GM18505 (cell line): ENCODE data around the gene SLC13A4.
"Not testable (repeated sequence)": the region's sequence is repeated elsewhere in the genome, so short reads cannot be mapped to it uniquely, and the experiment has no call there.

Experiments
- ATAC-seq: cut with Tn5 transposase; IDR thresholded peaks from one replicate; pipeline ENCODE4 v1.9.1; 2021; ENCODE audit not compliant: unreplicated experiment
- POLR2A ChIP-seq: IDR thresholded peaks from 4 replicates; pipeline ENCODE4 v1.6.1; 2011; ENCODE audit warnings: borderline replicate concordance; ENCODE audit not compliant: insufficient read depth, insufficient read length; ENCODE audit errors: extremely low read depth

The SLC13A4 gene

GRCh38 chr7:135740889-135741288, 12.9 kb upstream of the SLC13A4 start:
- no peak for TF ChIP-seq POLR2A
- ATAC-seq, result no peak

DNA sequence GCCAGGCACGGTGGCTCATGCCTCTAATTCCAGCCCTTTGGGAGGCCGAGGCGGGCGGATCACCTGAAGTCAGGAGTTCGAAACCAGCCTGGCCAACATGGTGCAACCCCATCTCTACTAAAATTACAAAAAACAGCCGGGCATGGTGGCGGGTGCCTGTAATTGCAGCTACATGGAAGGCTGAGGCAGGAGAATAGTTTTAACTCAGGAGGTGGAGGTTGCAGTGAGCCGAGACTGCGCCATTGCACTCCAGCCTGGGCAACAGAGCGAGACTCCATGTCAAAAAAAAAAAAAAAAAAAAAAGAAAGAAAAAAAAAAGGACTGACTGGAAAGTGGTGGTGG, 9.3 kb upstream of the SLC13A4 start:
- ATAC-seq, result not testable (repeated sequence)

- no peak for ATAC-seq
- TF ChIP-seq POLR2A, result no peak
These were observed 8.8 kb upstream of the SLC13A4 start for GRCh38 chr7:135736586-135737305.

DNA sequence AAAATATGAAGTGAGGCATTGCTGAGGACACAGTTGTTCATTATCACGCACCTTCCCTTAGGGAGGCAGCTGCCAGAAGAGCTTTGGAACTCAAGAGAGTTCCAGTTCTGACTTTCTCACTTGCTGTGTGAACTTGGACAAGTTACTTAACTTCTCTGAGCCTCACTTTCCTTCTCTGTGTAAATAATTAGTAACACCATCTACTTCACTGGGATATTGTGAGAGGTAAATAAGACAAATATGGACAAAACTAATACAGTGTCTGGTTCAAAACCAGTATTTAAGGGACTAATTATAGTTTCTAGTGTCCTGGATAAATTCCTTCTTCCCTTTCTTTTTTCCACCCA, 6.3 kb upstream of the SLC13A4 start:
- TF ChIP-seq POLR2A, result no peak
- no peak for ATAC-seq

DNA sequence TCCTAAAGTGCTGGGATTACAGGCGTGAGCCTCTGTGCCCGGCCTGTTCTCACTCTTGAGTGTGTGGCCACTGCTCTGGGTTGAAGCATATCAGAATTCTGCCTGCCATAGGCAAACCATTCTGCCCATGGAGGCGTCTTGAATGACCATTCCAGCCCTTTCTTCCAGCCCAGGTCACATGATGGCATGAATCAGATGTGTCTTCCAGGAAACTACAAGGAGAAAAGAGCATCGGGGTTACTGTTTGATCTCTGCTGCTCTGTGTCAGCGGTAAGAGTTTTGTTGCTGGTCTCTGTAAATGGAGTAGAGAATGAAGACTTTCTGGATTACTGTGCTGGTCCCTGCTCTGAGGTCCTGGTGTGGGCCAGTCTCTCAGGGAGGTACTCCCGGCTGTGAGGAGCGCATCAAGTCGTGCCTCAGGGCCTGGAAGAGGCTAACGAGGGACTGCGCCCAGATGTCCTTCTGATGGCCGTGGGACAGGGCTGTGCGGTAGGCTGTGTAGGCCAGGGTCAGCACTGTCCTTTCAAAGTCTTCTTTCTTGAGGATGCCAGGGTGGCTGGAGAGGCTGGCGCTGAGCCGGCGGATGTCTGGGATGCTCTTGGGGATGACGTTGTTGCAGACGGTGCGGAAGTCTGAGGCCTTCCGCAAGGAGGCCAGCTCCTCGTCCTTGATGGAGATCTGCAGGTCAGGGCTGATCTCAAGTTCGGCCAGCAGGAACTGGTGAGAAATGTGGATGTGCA, 5.8 kb upstream of the SLC13A4 start:
- TF ChIP-seq POLR2A, result no peak
- no peak for ATAC-seq

DNA sequence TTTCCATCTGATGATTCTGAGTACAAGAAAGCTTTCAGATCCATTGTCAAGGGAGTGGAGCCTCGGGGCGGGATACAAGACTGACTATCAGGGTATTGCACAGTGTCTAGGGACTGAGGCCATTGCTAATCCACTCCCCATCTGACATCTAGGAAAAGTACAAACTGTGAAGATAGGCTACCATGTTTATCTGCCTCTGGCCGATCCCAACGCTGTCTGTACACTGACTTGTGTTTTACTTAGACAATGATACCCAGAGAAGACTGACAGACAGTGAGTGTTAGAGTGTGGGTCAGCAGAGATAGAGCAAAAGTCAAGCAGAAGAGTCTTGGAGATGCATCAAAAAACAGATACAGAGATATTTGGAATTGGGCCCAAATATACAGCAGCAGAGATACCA, 3.1 kb upstream of the SLC13A4 start:
- ATAC-seq, result no peak

GRCh38 chr7:135729230-135729629, 1.2 kb upstream of the SLC13A4 start:
- no peak for ATAC-seq
- no peak for TF ChIP-seq POLR2A

More for the DNA sequence above, 3.1 kb upstream of the SLC13A4 start:
- TF ChIP-seq POLR2A, result no peak

GRCh38 chr7:135726911-135727673, 894 bp downstream of the SLC13A4 start:
- no peak for ATAC-seq
- TF ChIP-seq POLR2A, result no peak

GRCh38 chr7:135726276-135726788, 1.7 kb downstream of the SLC13A4 start:
- TF ChIP-seq POLR2A, result no peak
- no peak for ATAC-seq

DNA sequence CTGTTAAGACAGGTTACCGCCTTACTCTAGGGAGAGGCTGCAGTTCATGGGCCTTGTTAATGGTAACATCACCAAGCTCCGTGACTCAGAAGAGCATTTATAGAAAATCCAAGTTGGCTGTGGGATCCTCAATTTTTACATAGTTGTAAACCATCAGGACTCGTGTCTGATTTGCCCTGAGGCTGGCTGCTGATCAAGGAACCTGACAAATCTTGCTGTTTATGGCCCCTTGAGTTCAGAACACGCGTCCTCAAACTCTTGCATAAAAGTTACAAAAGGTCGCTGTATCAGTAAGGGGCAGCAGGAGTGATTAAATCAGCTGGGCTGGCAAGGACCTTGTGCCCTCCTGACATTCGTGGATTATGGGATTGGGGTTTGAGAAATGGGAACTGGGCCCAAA, 4.6 kb downstream of the SLC13A4 start:
- no peak for ATAC-seq
- no peak for TF ChIP-seq POLR2A

- ATAC-seq, result no peak
- TF ChIP-seq POLR2A, result no peak
These were observed 6.7 kb downstream of the SLC13A4 start for GRCh38 chr7:135721198-135721820.

GRCh38 chr7:135719688-135720087, 8.3 kb downstream of the SLC13A4 start:
- TF ChIP-seq POLR2A, result no peak
- no peak for ATAC-seq

DNA sequence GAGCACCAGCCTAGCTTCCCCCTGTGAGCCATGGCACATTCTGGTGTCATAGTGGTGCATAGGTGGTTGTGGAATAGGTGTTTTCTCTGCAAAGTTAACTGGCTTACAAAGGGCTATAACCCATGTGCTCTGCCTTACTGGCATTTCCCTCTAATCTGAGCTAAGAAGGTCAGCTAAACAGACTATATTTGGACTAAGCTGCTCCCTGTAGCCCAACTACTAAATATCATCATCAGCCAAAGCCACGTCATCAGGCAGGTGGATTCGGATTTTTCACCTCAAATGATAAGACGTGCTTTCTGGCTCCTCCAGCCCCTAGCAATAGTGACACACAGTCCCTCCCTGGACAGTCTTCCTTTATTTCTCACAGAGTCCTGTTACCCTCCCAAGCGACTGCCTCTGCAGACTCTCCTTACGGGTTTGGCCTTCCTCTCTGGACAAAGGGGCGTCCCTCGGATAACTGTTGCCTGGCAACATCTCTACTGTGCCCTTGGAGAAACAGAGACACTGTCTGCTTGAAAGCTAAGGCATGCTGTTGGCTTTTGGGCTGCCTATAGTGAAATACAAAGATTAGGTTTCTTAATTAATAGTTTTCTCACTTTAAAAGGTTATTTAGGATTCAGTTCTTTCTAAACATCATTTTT, 9.1 kb downstream of the SLC13A4 start:
- no peak for TF ChIP-seq POLR2A
- no peak for ATAC-seq
